ENCODE measurements around the gene TBX2. TPM values are rescaled to one million over a fixed set of nuclear protein-coding genes. Genes with fewer than 3 reads are reported as not detected.

TBX2 gene
- total and polyA plus RNA-seq, 2 of the 13 experiments (the other 11 are each of a cell fraction or from before 2014, with no cell fraction given) = 2.8 to 15.3 TPM

DNA sequence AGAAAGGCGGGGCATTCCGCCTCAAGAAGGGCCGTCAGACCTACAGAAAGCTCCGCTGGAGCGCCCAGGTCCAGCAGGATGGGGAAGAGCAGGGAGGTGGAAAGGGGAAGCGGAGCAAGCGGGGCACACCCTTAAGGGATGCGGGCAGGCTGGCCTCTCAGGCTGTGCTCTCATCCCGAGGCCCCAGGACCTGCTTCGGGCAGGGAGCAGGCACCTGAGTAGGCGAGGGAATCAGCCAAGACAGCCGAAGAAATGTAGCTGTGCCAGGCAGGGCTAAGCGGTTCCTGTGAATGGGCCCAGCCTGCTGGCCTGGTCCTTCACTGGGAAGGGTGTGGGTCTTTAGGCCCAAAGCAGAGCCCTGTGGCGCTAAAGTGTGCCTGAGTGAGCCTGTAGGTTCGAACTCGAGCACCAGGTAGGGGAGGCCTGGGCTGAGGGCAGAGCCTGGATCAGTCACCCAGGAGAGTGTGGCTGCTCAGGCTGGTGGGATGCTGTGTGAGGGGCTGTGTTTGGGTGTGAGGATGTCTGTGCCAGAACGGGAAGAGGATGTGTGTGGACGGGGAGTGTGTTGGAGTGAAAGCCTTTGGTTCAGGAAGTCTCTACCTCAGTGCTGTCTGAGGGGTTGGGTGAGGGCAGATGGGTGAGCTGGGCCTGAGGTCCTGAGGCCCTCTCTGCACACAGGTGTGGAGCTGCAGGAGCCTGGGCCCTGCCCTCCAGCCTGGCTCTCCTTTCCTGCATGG, 55.8 kb downstream of the TBX2 start (continued):
- TF ChIP-seq, protein P1, sequence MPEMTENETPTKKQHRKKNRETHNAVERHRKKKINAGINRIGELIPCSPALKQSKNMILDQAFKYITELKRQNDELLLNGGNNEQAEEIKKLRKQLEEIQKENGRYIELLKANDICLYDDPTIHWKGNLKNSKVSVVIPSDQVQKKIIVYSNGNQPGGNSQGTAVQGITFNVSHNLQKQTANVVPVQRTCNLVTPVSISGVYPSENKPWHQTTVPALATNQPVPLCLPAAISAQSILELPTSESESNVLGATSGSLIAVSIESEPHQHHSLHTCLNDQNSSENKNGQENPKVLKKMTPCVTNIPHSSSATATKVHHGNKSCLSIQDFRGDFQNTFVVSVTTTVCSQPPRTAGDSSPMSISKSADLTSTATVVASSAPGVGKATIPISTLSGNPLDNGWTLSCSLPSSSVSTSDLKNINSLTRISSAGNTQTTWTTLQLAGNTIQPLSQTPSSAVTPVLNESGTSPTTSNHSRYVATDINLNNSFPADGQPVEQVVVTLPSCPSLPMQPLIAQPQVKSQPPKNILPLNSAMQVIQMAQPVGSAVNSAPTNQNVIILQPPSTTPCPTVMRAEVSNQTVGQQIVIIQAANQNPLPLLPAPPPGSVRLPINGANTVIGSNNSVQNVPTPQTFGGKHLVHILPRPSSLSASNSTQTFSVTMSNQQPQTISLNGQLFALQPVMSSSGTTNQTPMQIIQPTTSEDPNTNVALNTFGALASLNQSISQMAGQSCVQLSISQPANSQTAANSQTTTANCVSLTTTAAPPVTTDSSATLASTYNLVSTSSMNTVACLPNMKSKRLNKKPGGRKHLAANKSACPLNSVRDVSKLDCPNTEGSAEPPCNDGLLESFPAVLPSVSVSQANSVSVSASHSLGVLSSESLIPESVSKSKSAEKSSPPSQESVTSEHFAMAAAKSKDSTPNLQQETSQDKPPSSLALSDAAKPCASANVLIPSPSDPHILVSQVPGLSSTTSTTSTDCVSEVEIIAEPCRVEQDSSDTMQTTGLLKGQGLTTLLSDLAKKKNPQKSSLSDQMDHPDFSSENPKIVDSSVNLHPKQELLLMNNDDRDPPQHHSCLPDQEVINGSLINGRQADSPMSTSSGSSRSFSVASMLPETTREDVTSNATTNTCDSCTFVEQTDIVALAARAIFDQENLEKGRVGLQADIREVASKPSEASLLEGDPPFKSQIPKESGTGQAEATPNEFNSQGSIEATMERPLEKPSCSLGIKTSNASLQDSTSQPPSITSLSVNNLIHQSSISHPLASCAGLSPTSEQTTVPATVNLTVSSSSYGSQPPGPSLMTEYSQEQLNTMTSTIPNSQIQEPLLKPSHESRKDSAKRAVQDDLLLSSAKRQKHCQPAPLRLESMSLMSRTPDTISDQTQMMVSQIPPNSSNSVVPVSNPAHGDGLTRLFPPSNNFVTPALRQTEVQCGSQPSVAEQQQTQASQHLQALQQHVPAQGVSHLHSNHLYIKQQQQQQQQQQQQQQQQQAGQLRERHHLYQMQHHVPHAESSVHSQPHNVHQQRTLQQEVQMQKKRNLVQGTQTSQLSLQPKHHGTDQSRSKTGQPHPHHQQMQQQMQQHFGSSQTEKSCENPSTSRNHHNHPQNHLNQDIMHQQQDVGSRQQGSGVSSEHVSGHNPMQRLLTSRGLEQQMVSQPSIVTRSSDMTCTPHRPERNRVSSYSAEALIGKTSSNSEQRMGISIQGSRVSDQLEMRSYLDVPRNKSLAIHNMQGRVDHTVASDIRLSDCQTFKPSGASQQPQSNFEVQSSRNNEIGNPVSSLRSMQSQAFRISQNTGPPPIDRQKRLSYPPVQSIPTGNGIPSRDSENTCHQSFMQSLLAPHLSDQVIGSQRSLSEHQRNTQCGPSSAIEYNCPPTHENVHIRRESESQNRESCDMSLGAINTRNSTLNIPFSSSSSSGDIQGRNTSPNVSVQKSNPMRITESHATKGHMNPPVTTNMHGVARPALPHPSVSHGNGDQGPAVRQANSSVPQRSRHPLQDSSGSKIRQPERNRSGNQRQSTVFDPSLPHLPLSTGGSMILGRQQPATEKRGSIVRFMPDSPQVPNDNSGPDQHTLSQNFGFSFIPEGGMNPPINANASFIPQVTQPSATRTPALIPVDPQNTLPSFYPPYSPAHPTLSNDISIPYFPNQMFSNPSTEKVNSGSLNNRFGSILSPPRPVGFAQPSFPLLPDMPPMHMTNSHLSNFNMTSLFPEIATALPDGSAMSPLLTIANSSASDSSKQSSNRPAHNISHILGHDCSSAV (CRISPR knock-in tag; IDR thresholded peaks at IDR 0.05; ENCODE audit: borderline replicate concordance) = no peak
- TF ChIP-seq CHD2 (IDR thresholded peaks at IDR 0.05; ENCODE audit: low read depth, low read length) (no peak), ZNF563 (CRISPR knock-in tag; IDR thresholded peaks at IDR 0.05) (no peak), WIZ (CRISPR knock-in tag; IDR thresholded peaks at IDR 0.05) (no peak), MYC (CRISPR knock-in tag; IDR thresholded peaks at IDR 0.05; ENCODE audit: borderline replicate concordance) (no peak), KMT2A (CRISPR knock-in tag; IDR thresholded peaks at IDR 0.05) (0 out of 2 replicates have a peak, but pooled peaks have one; percentile 3), CBX1 (IDR thresholded peaks at IDR 0.05; ENCODE audit: low read depth) (no peak), ZSCAN29 (CRISPR knock-in tag; conservative IDR thresholded peaks at IDR 0.05) (0 out of 2 replicates have a peak, but pooled peaks have one; percentile 10), ZFX (CRISPR knock-in tag; IDR thresholded peaks at IDR 0.05; ENCODE audit: low read depth) (no peak), ZNF121 (CRISPR knock-in tag; IDR thresholded peaks at IDR 0.05) (no peak), ZNF501 (CRISPR knock-in tag; IDR thresholded peaks at IDR 0.05) (no peak), FOXK1 (CRISPR knock-in tag; IDR thresholded peaks at IDR 0.05; ENCODE audit: borderline replicate concordance, low read depth) (no peak), HOXA7 (CRISPR knock-in tag; IDR thresholded peaks at IDR 0.05) (no peak)
- TF ChIP-seq, protein P2, sequence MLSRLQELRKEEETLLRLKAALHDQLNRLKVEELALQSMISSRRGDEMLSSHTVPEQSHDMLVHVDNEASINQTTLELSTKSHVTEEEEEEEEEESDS (CRISPR knock-in tag; IDR thresholded peaks at IDR 0.05; ENCODE audit: borderline replicate concordance) = no peak
- TF ChIP-seq, protein P3, sequence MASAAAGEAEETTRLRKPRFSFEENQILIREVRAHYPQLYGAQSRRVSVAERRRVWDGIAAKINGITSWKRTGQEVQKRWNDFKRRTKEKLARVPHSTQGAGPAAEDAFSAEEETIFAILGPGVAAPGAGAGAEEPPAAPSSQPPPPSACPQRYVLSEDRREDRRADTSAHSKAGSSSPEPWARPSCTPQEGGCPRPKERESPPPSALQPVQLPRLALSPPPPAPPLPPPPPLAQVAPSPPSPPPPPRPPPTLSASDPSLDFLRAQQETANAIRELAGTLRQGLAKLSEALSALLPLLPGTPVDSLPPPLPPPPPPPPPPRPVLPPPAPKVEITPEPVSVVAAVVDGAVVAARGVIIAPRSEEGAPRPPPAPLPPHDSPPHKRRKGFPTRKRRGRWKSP (CRISPR knock-in tag; IDR thresholded peaks at IDR 0.05) = no peak
- TF ChIP-seq, protein P4, sequence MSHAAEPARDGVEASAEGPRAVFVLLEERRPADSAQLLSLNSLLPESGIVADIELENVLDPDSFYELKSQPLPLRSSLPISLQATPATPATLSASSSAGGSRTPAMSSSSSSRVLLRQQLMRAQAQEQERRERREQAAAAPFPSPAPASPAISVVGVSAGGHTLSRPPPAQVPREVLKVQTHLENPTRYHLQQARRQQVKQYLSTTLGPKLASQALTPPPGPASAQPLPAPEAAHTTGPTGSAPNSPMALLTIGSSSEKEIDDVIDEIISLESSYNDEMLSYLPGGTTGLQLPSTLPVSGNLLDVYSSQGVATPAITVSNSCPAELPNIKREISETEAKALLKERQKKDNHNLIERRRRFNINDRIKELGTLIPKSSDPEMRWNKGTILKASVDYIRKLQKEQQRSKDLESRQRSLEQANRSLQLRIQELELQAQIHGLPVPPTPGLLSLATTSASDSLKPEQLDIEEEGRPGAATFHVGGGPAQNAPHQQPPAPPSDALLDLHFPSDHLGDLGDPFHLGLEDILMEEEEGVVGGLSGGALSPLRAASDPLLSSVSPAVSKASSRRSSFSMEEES (CRISPR knock-in tag; IDR thresholded peaks at IDR 0.05) = no peak
- TF ChIP-seq, protein P5, sequence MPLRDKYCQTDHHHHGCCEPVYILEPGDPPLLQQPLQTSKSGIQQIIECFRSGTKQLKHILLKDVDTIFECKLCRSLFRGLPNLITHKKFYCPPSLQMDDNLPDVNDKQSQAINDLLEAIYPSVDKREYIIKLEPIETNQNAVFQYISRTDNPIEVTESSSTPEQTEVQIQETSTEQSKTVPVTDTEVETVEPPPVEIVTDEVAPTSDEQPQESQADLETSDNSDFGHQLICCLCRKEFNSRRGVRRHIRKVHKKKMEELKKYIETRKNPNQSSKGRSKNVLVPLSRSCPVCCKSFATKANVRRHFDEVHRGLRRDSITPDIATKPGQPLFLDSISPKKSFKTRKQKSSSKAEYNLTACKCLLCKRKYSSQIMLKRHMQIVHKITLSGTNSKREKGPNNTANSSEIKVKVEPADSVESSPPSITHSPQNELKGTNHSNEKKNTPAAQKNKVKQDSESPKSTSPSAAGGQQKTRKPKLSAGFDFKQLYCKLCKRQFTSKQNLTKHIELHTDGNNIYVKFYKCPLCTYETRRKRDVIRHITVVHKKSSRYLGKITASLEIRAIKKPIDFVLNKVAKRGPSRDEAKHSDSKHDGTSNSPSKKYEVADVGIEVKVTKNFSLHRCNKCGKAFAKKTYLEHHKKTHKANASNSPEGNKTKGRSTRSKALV (CRISPR knock-in tag; IDR thresholded peaks at IDR 0.05) = no peak
